Activated CD8-positive, alpha-beta memory T cell treated with anti-CD3 and anti-CD28 coated beads for 36 hours (primary cell): ENCODE data around the gene SCN10A. TPM values are rescaled to one million over a fixed set of nuclear protein-coding genes. Genes with fewer than 3 reads are reported as not detected.

Source experiments
- CTCF ChIA-PET: fragments of 350-600 bp; sonication (Branson Sonifier 250); formaldehyde crosslinking; loops from one replicate; lab custom pipeline; 2021; ENCODE audit warnings: antibody characterized with exemption; lab: Charles Lee
- POLR2A ChIA-PET: fragments of 350-600 bp; sonication (Branson Sonifier 250); formaldehyde crosslinking; loops from one replicate; lab custom pipeline; 2021; ENCODE audit warnings: antibody characterized with exemption; lab: Charles Lee
- total RNA-seq, 2 experiments: library from RNA; stranded (reverse); gene quantifications; one replicate each; pipeline ENCODE4 v1.2.3, GENCODE V29; 2021

SCN10A gene
- total RNA-seq, 2 experiments from 2014 or later = not detected

- CTCF ChIA-PET = interaction anchor here (1.2 to 1.4 kb wide), 2 partner anchors 16 to 137 kb away, joined by 3 read pairs; no protein-coding TSS in a partner anchor
Measured at GRCh38 chr3:38662544-38662943, 153.5 kb downstream of the SCN10A start.

GRCh38 chr3:38658841-38659240 is 157.2 kb downstream of the SCN10A start:
- POLR2A ChIA-PET = no interaction called here
- CTCF ChIA-PET = interaction anchor here (1.3 to 3.1 kb wide), 2 partner anchors 8 to 137 kb away, joined by 3 to 13 read pairs; no protein-coding TSS in a partner anchor

More at GRCh38 chr3:38662544-38662943, 153.5 kb downstream of the SCN10A start:
- POLR2A ChIA-PET = no interaction called here

GRCh38 chr3:38657369-38657768 is 158.6 kb downstream of the SCN10A start:
- ChIA-PET POLR2A (no interaction called here), CTCF (interaction anchor here (1.4 kb wide), 1 partner anchor 183 kb away, joined by 3 read pairs; no protein-coding TSS in a partner anchor)

- ChIA-PET POLR2A (interaction anchor here (1.1 kb wide), 1 partner anchor 1943 kb away, joined by 6 read pairs; no protein-coding TSS in a partner anchor), CTCF (interaction anchor here (0.6 to 2.9 kb wide), 4 partner anchors 15 to 184 kb away, joined by 3 to 14 read pairs (median 4); no protein-coding TSS in a partner anchor)
Measured at GRCh38 chr3:38655708-38656300, 160.2 kb downstream of the SCN10A start.

- ChIA-PET CTCF (interaction anchor here (2.9 kb wide), 1 partner anchor 132 kb away, joined by 14 read pairs; no protein-coding TSS in a partner anchor), POLR2A (interaction anchor here (0.5 kb wide), 1 partner anchor 157 kb away, joined by 7 read pairs; no protein-coding TSS in a partner anchor)
Measured at GRCh38 chr3:38653685-38654537, 162.1 kb downstream of the SCN10A start.

GRCh38 chr3:38652934-38653333 is 163.1 kb downstream of the SCN10A start:
- ChIA-PET CTCF (no interaction called here), POLR2A (no interaction called here)

GRCh38 chr3:38651153-38651789 is 164.7 kb downstream of the SCN10A start:
- POLR2A ChIA-PET = no interaction called here
- CTCF ChIA-PET = interaction anchor here (0.6 to 2.2 kb wide), 12 partner anchors 9 to 709 kb away, joined by 3 to 13 read pairs (median 4); no protein-coding TSS in a partner anchor

GRCh38 chr3:38650248-38650951 is 165.6 kb downstream of the SCN10A start:
- ChIA-PET CTCF (interaction anchor here (1.1 to 2.2 kb wide), 9 partner anchors 8 to 533 kb away, joined by 3 to 13 read pairs (median 4); no protein-coding TSS in a partner anchor), POLR2A (no interaction called here)

GRCh38 chr3:38649500-38650247 is 166.3 kb downstream of the SCN10A start, which contains the start of gene SCN5A:
TSS of gene SCN5A (minus strand) at chr3:38649687. CDS start at chr3:38633307, 16,380 bp downstream.
- CTCF ChIA-PET = no interaction called here

GRCh38 chr3:38648659-38649499 is 167.1 kb downstream of the SCN10A start:
- ChIA-PET POLR2A (no interaction called here), CTCF (no interaction called here)

More at GRCh38 chr3:38649500-38650247, 166.3 kb downstream of the SCN10A start, which contains the start of gene SCN5A:
- POLR2A ChIA-PET = no interaction called here

- POLR2A ChIA-PET = no interaction called here
- CTCF ChIA-PET = no interaction called here
Measured at GRCh38 chr3:38648024-38648658, 167.9 kb downstream of the SCN10A start.

GRCh38 chr3:38647217-38647970 is 168.6 kb downstream of the SCN10A start:
- CTCF ChIA-PET = interaction anchor here (1.2 to 2.1 kb wide), 4 partner anchors 15 to 383 kb away, joined by 3 to 6 read pairs (median 3); partner anchors contain the start of gene EXOG
- POLR2A ChIA-PET = no interaction called here
